Activated naive CD4-positive, alpha-beta T cell (primary cell): ENCODE results near the gene DUSP3.
A peak's percentile ranks its signal among the peaks of the same experiment; 100 is the strongest.

Experiments
- DNase-seq, 4 experiments: peaks; one replicate each; lab custom pipeline; 2025; lab: John Stamatoyannopoulos, UW

Gene DUSP3

DNA sequence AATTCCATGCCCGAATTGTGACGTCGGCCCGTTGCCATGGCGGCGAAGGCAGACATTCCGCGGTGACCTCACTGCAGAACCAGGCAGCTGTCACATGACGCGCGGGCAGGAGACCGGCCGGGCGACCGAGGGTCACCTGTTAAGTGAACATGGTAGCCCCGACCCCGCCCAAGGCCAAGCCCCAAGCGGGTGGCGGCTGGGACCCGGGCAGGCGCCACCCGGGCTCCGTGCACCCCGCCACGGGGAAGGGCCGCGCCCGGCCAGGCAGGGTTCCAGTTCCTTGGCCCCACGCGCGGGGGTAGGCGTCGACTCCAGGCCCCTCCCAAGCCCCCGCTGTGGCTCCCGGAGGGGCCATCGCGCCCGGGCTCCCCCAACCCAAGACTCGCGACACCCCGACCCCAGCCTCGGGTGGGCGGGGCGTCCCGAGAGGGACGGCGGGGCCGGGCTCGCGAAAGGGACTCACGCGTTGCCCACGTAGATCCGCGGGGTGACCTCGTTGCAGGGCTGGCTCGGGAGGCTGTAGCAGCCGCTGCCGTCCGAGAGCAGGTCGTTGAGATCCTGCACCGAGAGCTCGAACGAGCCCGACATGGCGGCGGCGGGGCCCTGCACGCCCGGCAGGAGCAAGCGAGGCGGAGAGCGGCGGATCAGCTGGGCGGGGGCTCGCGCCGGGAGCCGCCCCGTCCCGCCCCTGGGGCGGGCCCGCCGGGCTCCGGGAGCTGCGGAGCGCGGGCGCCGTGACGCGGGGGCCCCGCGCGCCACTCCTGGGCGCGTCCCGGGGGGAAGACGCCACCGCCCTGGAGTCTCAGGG is at the start of gene DUSP3:
DUSP3 (minus strand) TSS at position 641 of the 808 bp plus-strand sequence; CDS start at position 588, 53 bp downstream.
- peak; percentile 28 to 68 (median 37) for DNase-seq

DNA sequence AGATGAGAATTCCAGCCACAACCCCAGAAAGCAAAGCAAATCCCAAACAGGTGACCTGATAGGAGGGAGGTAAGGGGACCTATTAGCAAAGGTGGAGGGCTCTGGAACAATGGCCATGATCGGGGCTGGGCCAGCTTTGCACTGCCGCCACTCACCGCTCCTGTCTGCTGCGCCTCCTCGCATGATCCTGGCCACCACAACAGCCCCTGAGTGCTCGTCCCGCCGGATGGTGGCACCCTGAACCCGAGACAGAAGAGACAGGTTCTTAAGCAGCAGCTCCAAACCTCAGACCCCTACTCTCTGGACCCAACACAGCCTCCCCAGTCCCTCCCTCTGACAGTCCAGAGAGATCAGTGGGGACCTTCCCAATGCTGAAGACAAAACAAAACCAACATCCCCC is 48.8 kb upstream of the DUSP3 start:
- DNase-seq, result no peak

DNA sequence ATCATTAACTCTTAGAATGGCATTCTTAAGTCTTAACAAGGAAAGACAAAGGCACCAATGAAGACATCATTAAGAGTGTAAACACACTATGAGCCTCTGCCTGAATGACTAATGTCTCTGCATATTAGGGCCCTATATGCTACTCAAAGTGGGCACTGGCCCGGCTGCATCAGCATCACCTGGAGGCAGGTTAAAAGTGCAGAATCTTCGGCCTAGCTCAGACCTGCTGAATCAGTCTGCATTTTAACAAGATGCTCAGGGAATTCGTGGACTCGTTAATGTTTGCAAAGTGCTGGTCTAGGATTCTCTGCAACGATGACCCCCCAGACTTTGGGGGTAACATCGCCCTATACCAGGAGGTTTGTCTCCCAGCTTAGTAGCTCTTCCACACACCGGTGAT is 47.4 kb upstream of the DUSP3 start:
- no peak for DNase-seq

DNA sequence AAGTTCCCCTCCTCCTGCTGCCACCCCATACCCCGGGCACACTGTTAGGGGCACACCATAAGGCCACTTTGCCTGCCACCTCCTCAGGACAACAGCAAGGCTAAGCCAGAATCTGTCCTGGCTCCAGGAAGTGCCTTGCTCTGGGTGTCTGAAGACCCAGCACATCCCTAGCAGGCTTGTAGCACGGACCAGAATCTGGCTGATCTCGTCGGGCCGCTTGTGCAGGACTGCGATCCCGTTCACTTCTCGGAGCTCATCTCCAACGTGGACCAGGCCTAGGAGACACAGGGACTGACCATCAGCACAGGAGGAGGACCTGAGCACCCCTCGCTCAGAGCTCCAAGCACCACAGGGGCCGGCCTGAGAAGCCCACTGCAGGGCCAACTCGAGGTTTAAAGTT is 46.8 kb upstream of the DUSP3 start:
- DNase-seq, result no peak

DNA sequence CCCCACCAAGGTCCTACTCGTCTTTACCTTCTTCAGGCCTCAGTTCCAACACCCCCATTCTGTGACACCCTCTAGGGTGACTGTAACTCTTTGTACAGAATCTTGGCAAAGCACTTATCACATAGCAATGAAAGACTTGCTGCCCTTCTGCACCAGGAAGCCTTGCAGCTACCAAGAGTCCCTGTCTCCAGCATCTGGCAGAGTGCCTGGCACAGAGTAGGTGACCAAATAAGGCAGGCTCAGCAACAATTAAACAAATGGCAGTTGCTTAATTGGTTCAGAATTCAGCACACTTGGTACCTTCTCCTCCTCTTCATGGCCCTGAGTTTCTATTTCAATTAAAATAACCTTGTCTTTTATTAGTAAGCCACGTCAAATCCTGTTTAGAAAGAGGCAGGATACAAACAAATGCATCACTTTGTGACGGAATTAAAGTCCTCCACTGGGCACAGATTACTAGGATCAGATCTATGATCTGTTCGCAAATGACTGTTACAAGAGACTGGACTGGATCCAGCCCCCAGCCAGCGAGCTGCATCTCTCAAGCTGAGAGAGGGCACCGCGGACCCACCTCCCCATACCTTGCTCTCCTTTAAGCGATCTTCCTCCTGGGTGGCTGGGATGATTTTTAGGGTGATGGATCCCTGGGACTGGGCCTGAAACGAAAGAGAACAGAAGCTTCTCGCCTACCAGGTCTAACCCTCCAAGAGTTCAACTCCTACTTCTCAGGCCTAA is 44.7 kb upstream of the DUSP3 start:
- DNase-seq, result no peak

DNA sequence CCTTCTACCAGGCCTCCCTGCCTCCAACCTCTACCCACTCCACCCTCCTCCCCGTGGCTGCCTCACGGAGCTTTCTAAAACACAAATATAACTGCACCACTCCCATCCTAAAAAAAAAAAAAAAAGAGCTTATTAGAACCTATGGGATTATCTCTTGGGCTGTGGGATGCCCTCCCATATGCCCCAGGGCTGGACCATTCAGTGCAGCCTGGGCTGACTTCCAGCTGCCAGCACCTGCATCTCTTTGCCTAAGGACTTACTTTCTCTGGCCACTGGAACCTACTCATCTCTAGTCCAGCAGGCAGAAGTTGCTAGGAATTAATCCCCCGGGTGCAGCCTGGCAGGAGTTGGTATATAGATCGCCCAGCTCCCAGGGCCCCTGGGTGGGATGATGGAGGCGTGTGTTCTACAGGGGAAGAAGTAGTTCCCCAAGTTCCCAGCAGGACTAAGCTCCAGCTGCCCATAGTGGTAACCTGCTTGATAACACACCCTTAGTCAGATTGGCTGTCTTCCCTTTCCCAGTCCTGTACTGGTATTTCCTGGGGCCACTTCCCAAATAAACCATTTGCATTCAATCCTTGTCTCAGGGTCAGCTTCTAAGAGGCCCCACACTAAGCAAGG is 43.9 kb upstream of the DUSP3 start:
- no peak for DNase-seq

DNA sequence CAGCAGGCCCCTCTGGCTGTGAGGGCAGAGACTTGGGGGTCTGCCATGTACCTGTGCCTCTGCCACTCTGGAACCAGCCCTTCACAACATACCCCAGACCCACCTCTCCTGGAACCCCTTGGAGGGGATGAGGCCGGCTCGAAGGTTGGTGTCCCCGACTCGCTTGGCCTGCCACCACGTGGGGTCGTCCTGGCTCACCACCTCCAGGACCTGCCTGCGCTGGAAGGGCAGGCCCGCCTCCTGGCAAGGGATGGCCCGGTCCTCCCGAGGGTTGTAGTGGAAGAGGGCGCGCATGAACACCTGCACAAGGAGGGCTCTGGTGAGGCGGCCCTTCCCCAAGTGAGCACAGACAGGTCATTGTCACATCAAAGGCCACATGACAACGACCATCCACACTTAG is 42.0 kb upstream of the DUSP3 start:
- DNase-seq, result no peak

DNA sequence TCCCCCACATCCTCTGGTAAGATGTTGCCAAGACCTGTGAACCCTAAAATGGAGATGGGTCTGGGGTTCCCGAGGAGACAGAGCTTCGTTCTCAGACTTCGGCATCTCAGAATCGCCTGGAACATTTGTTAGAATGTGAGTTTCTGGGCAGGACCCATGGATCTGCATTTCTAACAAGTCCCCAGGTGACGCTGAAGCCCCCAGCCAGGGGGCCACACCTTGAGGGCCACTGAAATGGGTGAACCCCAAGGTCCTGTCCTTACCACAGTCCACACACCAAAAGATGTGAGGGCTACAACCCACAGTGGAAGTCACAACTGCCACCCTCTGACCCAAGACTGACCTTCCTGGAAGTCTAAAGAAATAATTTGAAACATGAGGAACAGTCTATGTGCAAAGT is 40.2 kb upstream of the DUSP3 start:
- no peak for DNase-seq

DNA sequence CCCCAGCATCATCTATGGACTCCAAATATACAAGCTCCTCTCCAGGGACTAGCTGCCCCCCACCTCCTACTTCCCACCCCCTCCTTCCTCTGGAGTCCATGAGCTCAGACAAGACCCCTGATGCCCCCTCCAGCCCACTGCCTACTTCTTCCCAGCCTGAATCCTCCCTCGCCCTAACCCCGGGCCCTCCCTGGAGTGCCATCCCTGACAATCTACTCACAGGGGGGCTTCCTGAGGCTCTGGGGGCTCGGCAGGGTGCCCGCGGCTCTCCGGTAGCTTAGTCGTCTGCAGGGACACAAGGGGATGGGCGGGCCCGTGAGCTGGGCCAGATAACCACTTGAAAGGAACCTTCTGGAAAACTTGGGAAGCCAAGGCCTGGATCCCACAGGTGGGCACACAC is 39.0 kb upstream of the DUSP3 start:
- no peak for DNase-seq

DNA sequence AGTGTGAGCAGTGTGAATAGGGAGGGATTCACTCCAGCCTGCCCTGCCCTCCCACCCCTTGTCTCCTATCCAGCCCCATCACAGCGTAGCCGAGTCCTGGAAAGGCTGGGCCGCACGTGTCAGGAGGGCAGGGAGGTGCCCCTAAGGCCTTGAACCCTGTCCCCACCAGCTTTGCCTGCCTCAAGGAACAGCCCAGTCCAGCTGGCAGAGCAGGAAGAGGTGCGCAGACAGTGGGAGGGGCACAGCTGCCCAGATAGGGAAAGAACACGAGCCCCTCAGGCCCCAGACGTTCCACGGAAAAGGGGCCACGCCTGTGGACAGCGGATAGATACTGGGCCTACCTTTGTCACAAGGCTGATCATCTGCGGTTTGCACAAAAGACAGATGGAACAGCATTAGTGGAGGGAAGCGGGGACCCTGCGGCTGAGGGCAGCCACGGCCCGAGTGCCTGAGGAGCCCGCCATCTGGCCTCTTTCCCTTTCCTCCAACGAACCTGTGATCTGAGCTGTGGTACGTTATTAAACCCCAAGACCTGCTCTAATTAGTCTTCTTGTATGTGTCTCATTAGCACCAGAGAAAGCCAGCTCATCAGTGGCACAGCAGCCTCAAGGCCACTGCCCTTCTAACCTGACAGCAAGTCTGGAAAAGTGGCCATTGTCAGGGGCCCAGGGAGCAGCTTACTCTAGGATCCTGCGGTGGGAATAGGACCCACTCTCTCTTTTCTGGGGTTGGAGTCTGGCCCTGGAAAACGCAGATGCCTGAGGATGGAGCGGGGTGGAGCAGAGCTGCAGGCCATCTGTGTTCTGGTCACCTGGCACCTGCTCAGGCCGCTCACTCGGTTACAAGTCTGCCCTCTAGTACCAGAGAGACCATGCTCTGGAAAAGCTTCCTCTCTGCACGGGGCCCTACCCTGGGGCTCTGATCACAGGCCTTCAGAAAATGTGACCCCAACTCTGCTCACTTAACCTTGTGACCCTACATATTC is 37.9 kb upstream of the DUSP3 start:
- no peak for DNase-seq

DNA sequence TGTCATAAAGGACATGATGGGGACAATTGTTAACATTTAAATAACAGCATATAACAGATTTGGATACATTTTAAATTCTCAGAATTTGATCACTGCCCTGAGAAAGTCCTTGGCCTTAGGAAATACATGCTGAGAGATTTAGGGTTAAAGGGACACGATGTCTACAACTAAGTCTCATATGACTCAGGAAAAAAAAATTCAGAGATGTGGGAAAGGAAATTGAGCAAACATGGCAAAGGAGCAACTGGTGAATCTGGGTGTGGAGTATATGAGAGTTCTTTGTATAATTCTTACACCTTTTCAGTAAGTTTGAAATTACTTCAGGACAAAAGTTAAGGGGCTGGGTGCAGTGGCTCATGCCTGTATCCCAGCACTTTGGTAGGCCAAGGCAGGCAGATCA is 35.9 kb upstream of the DUSP3 start:
- DNase-seq, result no peak

DNA sequence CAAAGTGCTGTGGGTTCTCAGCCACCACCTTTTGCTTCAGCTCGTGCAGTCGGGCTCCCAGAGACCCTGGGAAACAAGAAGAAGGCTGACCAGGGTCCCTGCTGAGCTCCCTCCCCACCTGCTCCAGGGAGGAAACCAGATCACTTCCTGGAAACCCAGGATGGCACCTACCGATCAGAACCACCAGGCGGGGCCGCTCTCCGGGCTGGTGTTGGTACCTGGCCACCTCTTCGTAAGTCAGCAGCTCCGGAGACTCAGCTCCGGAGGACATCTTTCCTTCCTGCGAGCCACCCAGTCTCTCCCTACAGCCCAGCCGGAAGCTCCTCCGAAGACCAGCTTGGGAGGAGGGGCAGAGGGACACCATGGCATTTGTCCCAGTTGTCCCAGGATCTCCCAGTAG is 35.2 kb upstream of the DUSP3 start:
- no peak for DNase-seq

DNA sequence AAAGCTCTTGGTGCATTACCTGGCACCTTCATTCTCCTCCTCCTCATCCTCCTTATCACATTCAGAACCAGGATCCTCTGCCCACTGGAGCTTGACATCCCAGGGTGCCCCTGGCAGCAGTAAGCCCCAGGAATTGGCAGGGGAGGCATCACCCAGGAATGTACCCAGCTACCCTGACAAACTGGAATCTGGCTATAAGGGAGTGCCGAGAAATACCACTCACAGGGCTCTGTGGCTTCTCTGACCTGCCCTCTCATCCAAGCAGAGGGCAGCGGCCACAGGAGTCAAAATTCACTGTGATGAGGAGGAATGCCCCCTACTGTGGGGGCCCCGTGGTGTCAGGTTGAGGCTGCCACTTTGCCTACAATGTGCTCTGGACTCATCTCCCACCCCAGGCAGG is 34.6 kb upstream of the DUSP3 start:
- DNase-seq, result no peak

DNA sequence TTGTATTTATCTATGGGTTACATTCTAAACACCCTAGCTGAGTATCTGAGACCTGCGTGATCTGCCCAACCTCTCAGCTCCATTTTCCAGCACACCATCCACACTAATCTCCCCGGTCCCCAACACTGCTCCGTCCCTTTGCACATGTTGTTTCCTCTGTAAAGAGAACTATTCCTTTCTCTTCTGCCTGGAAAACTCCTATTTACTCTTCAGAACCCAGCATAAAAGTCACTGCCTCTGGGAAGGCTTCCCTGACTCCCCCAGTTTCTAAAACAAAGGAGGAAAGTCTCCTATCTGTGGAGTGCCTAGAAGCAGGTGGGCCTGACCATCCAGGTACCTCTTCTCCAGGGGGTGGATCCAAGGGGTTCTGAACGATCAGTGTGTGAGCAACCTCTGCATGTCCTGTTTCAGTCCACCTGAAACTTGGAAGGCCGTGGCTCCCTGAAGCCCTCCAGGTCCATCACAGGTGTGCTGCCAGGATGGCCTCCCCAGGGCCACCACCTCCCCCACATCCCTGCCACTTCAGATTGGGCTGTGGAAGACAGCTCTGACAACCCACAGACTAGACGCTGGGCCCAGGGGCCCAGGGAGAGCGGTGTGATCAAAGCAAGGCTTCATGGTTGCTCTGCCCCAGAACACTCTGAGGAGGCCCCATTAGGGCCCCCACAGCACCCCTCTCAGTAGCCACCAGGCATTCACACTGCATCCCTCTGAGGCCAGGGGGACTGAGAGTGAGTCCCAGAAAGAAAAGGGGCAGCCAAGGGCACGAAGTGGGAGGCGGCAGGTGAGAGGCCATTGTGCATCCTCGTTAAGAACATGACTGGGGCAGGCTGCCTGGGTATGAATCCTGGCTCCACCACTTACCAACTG is 33.9 kb upstream of the DUSP3 start:
- DNase-seq, result no peak

DNA sequence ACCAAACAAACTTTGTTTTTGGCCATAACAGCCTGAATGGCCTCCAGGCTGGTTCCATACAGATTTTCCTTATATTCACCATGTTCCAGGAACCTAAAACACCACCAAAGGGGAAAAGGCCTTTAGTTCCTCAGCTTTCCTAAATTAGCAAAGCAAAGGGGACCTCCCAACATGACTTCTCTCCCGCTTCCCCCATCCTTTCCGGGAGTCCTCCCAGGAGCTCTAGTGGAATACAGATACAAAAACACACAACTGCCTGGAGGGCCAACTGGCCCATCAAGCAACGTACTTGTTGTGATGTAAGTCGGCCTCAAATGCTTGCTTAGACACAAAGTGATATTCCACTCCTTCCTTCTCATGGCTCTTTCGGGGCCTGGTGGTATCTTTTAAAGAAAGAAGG is 32.0 kb upstream of the DUSP3 start:
- no peak for DNase-seq

DNA sequence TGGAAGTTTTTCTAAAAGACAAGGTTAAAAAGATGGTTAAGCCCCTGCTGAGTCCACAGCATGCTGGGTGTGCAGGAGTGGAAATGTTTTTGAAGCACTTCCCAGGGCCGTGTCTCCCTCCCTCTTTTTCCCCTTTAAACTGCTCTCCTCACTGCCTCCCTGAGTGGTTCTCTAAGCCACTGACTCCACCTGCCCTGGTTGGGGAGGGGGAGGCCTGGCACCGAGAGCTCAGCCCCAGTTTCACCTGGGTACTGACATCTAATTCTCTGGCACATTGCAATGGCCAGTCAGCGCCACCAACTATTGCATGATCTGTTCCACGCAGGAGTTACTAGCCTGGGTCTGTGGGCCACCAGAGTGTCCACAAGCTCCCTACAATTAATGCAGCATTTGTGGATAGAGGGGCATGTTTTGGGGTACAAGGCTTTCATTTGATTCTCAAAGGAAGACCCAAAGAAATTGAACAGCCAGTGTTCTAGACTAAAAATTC is 31.5 kb upstream of the DUSP3 start:
- DNase-seq, result no peak

DNA sequence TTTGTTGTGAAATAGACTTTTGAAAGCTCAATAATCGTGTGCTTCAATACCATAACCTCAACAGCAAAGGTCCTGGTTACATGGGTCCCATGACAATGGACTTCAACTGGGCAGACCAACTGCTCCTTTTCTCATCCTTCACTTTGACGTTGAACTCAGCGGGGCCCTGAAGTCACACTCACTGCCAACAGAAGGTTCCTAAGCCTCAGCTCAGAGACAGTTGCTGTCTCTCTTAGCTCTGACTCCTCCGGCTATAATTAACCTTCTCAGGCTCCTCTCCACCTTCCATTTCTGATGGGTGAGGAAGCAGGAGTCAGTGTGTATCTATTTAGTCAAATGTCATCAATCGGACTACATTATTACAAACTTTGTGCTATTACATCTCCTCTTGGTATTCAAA is 30.3 kb upstream of the DUSP3 start:
- DNase-seq, result no peak

DNA sequence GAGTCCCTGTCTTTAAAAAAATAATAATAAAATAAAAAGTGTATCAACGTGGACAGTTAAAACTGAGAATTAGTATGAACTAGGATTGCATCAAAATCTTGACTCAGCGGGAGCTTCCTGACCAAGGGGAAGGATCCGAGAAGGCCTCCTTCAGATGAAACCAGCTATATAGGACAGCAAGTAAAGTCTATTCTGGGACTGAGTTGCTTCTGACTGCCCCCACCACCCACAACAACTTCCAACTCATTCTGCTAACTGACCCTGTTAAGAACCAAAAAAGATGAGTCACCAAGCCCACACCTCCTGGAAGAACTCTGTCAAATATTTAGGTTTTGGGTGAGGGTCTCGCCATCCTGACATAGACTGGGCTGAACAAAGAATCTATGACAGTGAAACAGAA is 29.3 kb upstream of the DUSP3 start:
- no peak for DNase-seq

DNA sequence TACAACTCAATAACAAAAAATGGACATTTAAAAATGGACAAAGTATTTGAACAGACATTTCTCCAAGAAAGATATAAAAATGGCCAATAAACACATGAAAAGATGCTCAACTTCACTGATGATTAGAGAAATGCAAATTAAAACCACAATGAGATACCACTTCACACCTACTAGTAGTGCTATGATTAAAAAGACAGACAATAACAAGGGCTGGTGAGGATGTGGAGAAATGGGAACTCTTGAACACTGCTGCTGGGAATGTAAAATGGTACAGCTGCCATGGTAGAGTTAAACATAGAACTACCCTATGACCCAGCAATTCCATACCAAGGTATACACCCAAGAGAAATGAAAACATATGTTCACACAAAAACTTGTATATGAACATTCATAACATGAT is 26.3 kb upstream of the DUSP3 start:
- DNase-seq, result no peak

DNA sequence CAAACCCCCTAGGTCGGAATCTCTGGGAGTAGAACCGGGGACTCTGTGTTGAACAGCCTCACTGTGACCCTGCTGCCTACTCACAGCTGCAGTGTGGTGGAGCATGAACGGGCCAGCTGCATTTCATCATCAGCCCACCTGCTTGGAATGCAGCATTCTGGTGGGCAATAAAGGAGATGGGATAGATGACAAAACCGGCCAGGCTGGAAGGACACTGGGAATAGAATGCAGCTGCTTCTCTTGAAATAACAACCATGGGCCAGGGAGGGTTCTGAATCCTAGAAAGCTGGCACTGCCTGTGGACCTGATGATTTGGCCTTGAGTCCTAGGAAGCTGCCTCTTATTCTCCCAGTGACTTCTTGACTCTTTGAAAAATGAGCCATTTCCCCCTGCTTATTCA is 25.0 kb upstream of the DUSP3 start:
- no peak for DNase-seq

DNA sequence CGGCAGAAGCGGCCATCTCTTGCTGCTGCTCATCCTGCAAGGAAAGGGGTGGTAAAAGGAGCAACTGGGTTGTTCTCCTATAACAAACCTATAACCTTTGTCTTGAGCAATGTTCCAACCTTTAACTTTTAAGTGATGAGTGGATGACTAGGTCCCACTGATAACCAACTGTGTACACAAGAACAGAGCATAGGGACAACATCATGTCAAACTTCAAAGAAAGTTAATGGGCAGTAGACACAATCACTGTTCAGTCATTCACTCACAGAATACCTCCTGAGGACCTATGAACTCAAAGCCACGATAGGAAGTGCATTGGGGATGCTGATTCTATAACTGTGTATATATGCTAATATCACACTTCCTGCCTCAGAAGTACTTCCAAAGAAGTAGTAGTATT is 23.1 kb upstream of the DUSP3 start:
- DNase-seq, result no peak
